Naive thymus-derived CD4-positive, alpha-beta T cell (primary cell): ENCODE measurements around the gene AFDN. TPM values are rescaled to one million over a fixed set of nuclear protein-coding genes. Genes with fewer than 3 reads are reported as not detected.

Experiments used
- ATAC-seq: fragments of 150-1000 bp; cut with Tn5 transposase; 2 replicates; pipeline ENCODE4 v1.10.0; 2021; ENCODE audit warnings: mild to moderate bottlenecking, moderate library complexity
- CTCF ChIA-PET: fragments of 350-600 bp; sonication (Branson Sonifier 250); formaldehyde crosslinking; loops from one replicate; lab custom pipeline; 2021; ENCODE audit warnings: antibody characterized with exemption; lab: Charles Lee
- POLR2A ChIA-PET: fragments of 350-600 bp; sonication (Branson Sonifier 250); formaldehyde crosslinking; loops from one replicate; lab custom pipeline; 2021; ENCODE audit warnings: antibody characterized with exemption, inconsistent platforms; lab: Charles Lee
- DNase-seq, 9 donors: peaks; one replicate each; pipeline versions ENCODE4 v3.0.0 to v3.0.0-alpha.2; 2020 to 2022; ENCODE audit warnings: mixed read lengths in 1 of 9
- H3K27ac ChIP-seq: one replicate; pipeline ENCODE4 v1.7.0; 2013; ENCODE audit warnings: mild to moderate bottlenecking, low read depth, low read length, moderate library complexity
- H3K27me3 ChIP-seq, 2 donors: one replicate each; pipeline ENCODE4 v1.7.0; 2013; ENCODE audit warnings: low read length in 2 of 2, mild to moderate bottlenecking in 2 of 2, moderate library complexity in 2 of 2; ENCODE audit not compliant: control insufficient read depth in 2 of 2, insufficient read depth in 2 of 2
- H3K36me3 ChIP-seq, 3 experiments: 1 replicate in 2 of 3; 2 replicates in 1 of 3; pipeline ENCODE4 v1.7.0; 2013; ENCODE audit warnings: low read length in 3 of 3, mild to moderate bottlenecking in 3 of 3, moderate library complexity in 1 of 3; ENCODE audit not compliant: insufficient read depth in 3 of 3, control insufficient read depth in 2 of 3
- H3K4me1 ChIP-seq, 2 donors: one replicate each; pipeline ENCODE4 v1.7.0; 2013; ENCODE audit warnings: low read length in 2 of 2, mild to moderate bottlenecking in 2 of 2, moderate library complexity in 1 of 2; ENCODE audit not compliant: control insufficient read depth in 2 of 2, insufficient read depth in 2 of 2
- H3K4me3 ChIP-seq: 2 replicates; pipeline ENCODE4 v1.7.0; 2013; ENCODE audit warnings: mild to moderate bottlenecking, low read length
- H3K9me3 ChIP-seq, 3 experiments: 1 replicate in 2 of 3; 2 replicates in 1 of 3; pipeline ENCODE4 v1.7.0; 2013; ENCODE audit warnings: low read length in 3 of 3; ENCODE audit not compliant: control insufficient read depth in 2 of 3
- H3K27ac Mint-ChIP-seq, 9 donors: one replicate each; pipeline ENCODE4 v1.8.0; 2020 to 2022; ENCODE audit warnings: mixed read lengths in 9 of 9, mild to moderate bottlenecking in 8 of 9, moderate library complexity in 5 of 9, inconsistent platforms in 2 of 9
- H3K27me3 Mint-ChIP-seq, 5 donors: one replicate each; pipeline ENCODE4 v1.8.0; 2021 to 2022; ENCODE audit warnings: mixed read lengths in 5 of 5, mild to moderate bottlenecking in 1 of 5
- H3K36me3 Mint-ChIP-seq, 5 donors: one replicate each; pipeline ENCODE4 v1.8.0; 2020 to 2022; ENCODE audit warnings: mixed read lengths in 5 of 5, mild to moderate bottlenecking in 3 of 5, inconsistent platforms in 1 of 5
- H3K4me1 Mint-ChIP-seq, 7 donors: one replicate each; pipeline ENCODE4 v1.8.0; 2020 to 2022; ENCODE audit warnings: mixed read lengths in 7 of 7, mild to moderate bottlenecking in 3 of 7, inconsistent platforms in 1 of 7
- H3K4me3 Mint-ChIP-seq, 10 donors: one replicate each; pipeline ENCODE4 v1.8.0; 2020 to 2022; ENCODE audit warnings: mild to moderate bottlenecking in 10 of 10, mixed read lengths in 10 of 10, moderate library complexity in 6 of 10, inconsistent platforms in 2 of 10
- H3K9me3 Mint-ChIP-seq, 11 donors: one replicate each; pipeline ENCODE4 v1.8.0; 2020 to 2022; ENCODE audit warnings: mixed read lengths in 11 of 11, mild to moderate bottlenecking in 4 of 11, inconsistent platforms in 1 of 11, moderate library complexity in 1 of 11
- intact Hi-C, 2 donors: fragments of 100-400 bp; cut with micrococcal nuclease; formaldehyde crosslinking; loops; one replicate each; pipeline ENCODE4 v1.15.1; 2023
- polyA plus RNA-seq, 2 donors: library from polyadenylated mRNA; unstranded; fragments of 300-500 nt; fragmentation: Illumina TruSeq; gene quantifications; one replicate each; pipeline ENCODE4 v1.2.3, GENCODE V29; 2021
- total RNA-seq, 6 experiments: library from RNA in 5 of 6; stranded (reverse) in 5 of 6; gene quantifications; 1 replicate in 5 of 6; 2 replicates in 1 of 6; pipeline ENCODE4 v1.2.3 and lab custom pipeline; 2021 to 2026

The AFDN gene
- total and polyA plus RNA-seq, 7 experiments from 2014 or later: 0.08 to 55.1 (median 3.6) TPM

DNA sequence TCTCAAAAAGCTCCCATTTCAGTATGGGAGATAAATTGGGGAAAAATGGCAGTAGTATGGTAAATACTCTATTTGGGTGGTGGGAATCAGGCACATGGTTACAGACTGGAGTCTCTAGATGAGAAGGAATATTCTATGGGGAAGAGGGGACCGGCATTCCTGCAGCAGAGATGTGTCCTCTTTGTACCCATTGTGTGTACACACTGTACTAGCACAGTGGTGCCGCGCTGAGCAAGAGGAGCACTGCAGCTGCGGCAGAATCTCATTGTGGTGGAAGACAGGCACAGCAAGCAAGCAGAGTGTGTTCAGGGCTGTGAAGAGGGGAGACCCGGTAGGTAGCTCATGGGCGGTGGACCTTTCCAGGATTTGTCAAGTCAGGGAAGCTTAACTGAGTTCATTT, 13.0 kb downstream of the AFDN start:
- Histone ChIP-seq H3K36me3 (no peaks in the 10 kb centered on the region), H3K27ac (no peak overlapping the region), H3K27me3 (no peaks in the 10 kb centered on the region), H3K4me1 (no peaks in the 10 kb centered on the region), H3K9me3 (no peaks in the 10 kb centered on the region), H3K4me3 (no peak overlapping the region)
- Mint-ChIP-seq H3K27ac (no peak overlapping the region), H3K9me3 (no peaks in the 10 kb centered on the region), H3K4me3 (no peak overlapping the region), H3K36me3 (peaks cover 0 to 2% (median 0%) of the 10 kb centered on the region in 5 donors), H3K27me3 (peaks cover 7 to 28% (median 21%) of the 10 kb centered on the region in 5 donors), H3K4me1 (peaks cover 0 to 4% (median 0%) of the 10 kb centered on the region in 7 donors)
- CTCF ChIA-PET: no interaction called here
- ATAC-seq (no peak), DNase-seq (no peak)
- POLR2A ChIA-PET: no interaction called here
- intact Hi-C loops: no loop called here

DNA sequence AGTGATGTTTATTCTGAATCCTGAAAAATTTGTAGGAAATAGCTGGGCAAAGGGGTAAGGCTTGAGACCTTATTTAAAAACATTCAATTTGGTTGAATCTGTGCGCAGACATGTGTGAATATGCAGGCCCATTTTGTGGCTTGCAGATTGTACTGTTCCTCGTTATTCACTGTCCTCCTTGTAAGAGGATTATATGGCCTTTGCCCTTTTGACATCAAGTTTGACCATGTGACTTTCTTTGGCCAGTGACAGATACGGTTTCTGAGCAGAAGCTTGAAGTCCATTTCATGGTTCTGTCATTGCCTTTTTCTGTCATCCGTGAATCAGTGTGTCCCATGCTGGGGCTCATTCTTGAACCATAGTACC, 13.4 kb downstream of the AFDN start:
- no peaks in the 10 kb centered on the region for H3K36me3 ChIP-seq
- no peak overlapping the region for H3K4me3 ChIP-seq
- no peaks in the 10 kb centered on the region for H3K9me3 ChIP-seq
- no peaks in the 10 kb centered on the region for H3K4me1 ChIP-seq
- Mint-ChIP-seq H3K9me3 (no peaks in the 10 kb centered on the region), H3K27ac (no peak overlapping the region), H3K36me3 (no peaks in the 10 kb centered on the region), H3K4me1 (peaks cover 0 to 2% (median 0%) of the 10 kb centered on the region in 7 donors), H3K27me3 (peaks cover 4 to 24% (median 17%) of the 10 kb centered on the region in 5 donors), H3K4me3 (no peak overlapping the region)
- ChIA-PET POLR2A (no interaction called here), CTCF (no interaction called here)
- no peak for DNase-seq
- H3K27me3 ChIP-seq: no peaks in the 10 kb centered on the region
- intact Hi-C loops: no loop called here
- no peak for ATAC-seq
- no peak overlapping the region for H3K27ac ChIP-seq

DNA sequence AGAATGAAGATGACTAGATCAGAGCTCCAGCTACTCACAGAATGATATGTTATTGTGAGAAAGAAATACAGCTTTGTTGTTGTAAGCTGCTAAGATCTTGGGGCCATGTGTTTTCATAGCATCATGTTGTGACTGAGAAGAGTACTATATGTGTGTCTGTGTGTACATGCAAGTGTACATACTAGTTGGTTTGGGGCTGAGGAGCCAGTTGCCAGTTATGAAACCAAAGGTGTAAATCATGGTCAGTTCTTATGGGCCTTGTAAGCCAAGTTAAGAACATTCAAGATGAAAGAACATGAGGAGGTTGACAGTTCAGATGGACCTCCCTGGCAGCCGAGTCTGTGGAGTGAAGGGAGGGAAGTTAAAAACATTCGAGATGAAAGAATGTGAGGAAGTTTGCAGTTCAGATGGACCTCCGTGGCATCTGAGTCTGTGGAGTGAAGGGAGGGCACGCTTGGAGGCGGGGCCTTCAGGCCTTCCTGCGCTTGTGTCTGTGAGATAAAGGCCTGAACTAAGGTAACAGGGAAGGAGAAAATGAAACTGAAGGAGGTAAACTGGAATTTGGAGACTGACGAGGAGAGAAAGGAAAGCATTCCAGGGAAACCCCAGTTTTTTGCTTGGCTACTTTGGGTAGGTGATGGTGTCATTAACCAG, 13.9 kb downstream of the AFDN start:
- H3K27ac Mint-ChIP-seq: no peak overlapping the region
- H3K4me1 Mint-ChIP-seq: peaks cover 0 to 2% (median 0%) of the 10 kb centered on the region in 7 donors
- Histone ChIP-seq H3K9me3 (no peaks in the 10 kb centered on the region), H3K27me3 (no peaks in the 10 kb centered on the region), H3K4me1 (no peaks in the 10 kb centered on the region), H3K4me3 (no peak overlapping the region), H3K36me3 (no peaks in the 10 kb centered on the region), H3K27ac (no peak overlapping the region)
- intact Hi-C loops: no loop called here
- no peak for ATAC-seq
- no peak overlapping the region for H3K4me3 Mint-ChIP-seq
- POLR2A ChIA-PET: no interaction called here
- CTCF ChIA-PET: no interaction called here
- H3K27me3 Mint-ChIP-seq: peaks cover 4 to 23% (median 21%) of the 10 kb centered on the region in 5 donors
- no peaks in the 10 kb centered on the region for H3K9me3 Mint-ChIP-seq
- DNase-seq: no peak
- H3K36me3 Mint-ChIP-seq: no peaks in the 10 kb centered on the region

DNA sequence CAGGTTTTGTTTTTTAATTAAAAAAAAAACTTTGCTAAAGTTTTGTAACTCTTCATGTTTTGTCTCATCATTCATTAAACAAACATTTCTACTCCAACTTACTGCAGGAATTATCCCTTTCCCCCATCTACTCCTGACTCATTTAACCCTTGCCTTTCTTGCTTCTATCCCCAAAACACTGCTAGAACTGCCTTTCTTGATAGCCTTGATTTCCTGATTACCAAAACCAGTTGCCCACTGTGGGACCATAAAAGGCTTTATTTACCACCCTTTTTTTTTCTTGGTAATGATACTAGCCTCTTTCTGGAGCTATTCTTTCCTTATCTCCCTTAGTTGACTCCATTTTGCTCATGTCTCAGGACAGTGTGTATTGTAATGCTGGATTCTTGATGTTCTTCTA, 15.3 kb downstream of the AFDN start:
- no peaks in the 10 kb centered on the region for H3K9me3 Mint-ChIP-seq
- H3K27me3 Mint-ChIP-seq: peaks cover 5 to 22% (median 18%) of the 10 kb centered on the region in 5 donors
- Histone ChIP-seq H3K4me3 (no peak overlapping the region), H3K4me1 (no peaks in the 10 kb centered on the region), H3K27me3 (no peaks in the 10 kb centered on the region), H3K36me3 (no peaks in the 10 kb centered on the region), H3K27ac (no peak overlapping the region), H3K9me3 (no peaks in the 10 kb centered on the region)
- DNase-seq (no peak), ATAC-seq (no peak)
- intact Hi-C loops: no loop called here
- H3K36me3 Mint-ChIP-seq: no peaks in the 10 kb centered on the region
- H3K4me1 Mint-ChIP-seq: peaks cover 0 to 2% (median 0%) of the 10 kb centered on the region in 7 donors
- H3K27ac Mint-ChIP-seq: no peak overlapping the region
- ChIA-PET CTCF (no interaction called here), POLR2A (no interaction called here)
- H3K4me3 Mint-ChIP-seq: no peak overlapping the region

DNA sequence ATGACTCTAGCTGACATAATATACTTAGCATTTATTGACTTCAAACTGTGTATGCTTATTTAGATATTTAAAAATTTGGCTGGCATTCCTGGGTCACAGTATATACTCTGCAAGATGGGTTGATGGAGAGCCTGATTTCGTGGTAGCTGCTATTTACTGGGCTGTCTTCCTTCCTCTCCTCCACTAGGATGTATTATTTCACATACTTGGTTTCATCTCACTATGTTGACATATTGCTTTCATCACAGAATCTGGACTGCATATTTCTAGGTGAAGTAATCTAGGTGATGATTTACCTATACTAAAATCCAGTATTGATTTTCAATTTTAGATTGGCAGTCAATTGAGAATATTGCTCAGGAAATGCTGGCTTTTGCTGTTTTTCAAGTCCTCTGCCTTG, 15.7 kb downstream of the AFDN start:
- Mint-ChIP-seq H3K36me3 (no peaks in the 10 kb centered on the region), H3K4me1 (peaks cover 0 to 2% (median 0%) of the 10 kb centered on the region in 7 donors), H3K27me3 (peaks cover 9 to 25% (median 22%) of the 10 kb centered on the region in 5 donors), H3K4me3 (no peak overlapping the region), H3K9me3 (peaks cover 0 to 2% (median 0%) of the 10 kb centered on the region in 11 donors), H3K27ac (no peak overlapping the region)
- intact Hi-C loops: no loop called here
- Histone ChIP-seq H3K4me3 (no peak overlapping the region), H3K27ac (no peak overlapping the region), H3K27me3 (no peaks in the 10 kb centered on the region), H3K36me3 (no peaks in the 10 kb centered on the region), H3K9me3 (no peaks in the 10 kb centered on the region), H3K4me1 (no peaks in the 10 kb centered on the region)
- ATAC-seq (no peak), DNase-seq (no peak)
- POLR2A ChIA-PET: no interaction called here
- CTCF ChIA-PET: no interaction called here

DNA sequence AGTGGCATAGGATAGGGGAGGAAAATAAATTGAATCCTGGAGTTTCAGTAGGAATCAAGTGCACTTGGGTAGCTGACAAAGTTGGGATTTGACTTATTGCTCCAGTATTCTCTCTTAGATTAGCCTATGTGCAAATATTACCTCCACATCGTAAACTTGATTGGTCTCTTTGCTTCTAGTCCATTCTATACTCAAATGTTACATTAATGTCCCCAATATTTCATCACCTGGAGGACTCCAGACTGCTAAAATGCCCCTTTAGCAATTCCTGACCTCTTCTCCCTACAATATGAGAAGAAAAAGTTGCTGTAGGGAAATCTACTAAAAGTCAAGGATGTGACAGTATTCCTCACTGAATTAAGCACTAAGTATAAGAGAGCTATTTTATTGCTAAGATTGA, 16.3 kb downstream of the AFDN start:
- ChIA-PET POLR2A (no interaction called here), CTCF (interaction anchor here (1.1 kb wide), 1 partner anchor 14 kb away, joined by 3 read pairs; no protein-coding TSS in a partner anchor)
- peaks cover 12 to 27% (median 24%) of the 10 kb centered on the region in 5 donors for H3K27me3 Mint-ChIP-seq
- Histone ChIP-seq H3K9me3 (no peaks in the 10 kb centered on the region), H3K27me3 (no peaks in the 10 kb centered on the region), H3K27ac (no peak overlapping the region), H3K4me1 (no peaks in the 10 kb centered on the region), H3K36me3 (no peaks in the 10 kb centered on the region), H3K4me3 (no peak overlapping the region)
- ATAC-seq (no peak), DNase-seq (no peak)
- no peak overlapping the region for H3K27ac Mint-ChIP-seq
- H3K4me3 Mint-ChIP-seq: no peak overlapping the region
- H3K9me3 Mint-ChIP-seq: peaks cover 0 to 2% (median 0%) of the 10 kb centered on the region in 11 donors
- intact Hi-C loops: no loop called here
- no peaks in the 10 kb centered on the region for H3K36me3 Mint-ChIP-seq
- peaks cover 0 to 2% (median 0%) of the 10 kb centered on the region in 7 donors for H3K4me1 Mint-ChIP-seq

DNA sequence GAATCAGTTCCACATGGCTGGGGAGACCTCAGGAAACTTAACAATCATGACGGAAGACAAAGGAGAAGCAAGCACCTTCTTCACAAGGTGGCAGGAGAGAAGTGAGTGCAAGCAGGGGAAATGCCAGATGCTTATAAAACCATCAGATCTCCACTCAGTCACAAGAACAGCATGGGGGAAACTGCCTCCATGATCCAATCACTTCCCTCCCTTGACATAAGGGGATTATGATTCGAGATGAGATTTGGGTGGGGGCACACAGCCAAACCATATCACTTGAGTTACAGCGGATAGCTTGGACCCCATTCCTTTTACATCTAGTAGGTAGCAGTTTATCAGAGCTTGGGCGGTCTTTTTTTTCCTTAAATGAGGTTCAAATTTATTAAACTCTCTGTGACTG, 19.1 kb downstream of the AFDN start:
- no peak overlapping the region for H3K4me3 ChIP-seq
- ChIA-PET POLR2A (no interaction called here), CTCF (no interaction called here)
- no peaks in the 10 kb centered on the region for H3K9me3 ChIP-seq
- H3K36me3 Mint-ChIP-seq: no peaks in the 10 kb centered on the region
- no peaks in the 10 kb centered on the region for H3K27me3 ChIP-seq
- H3K4me1 Mint-ChIP-seq: peaks cover 0 to 4% (median 0%) of the 10 kb centered on the region in 7 donors
- H3K36me3 ChIP-seq: no peaks in the 10 kb centered on the region
- H3K27ac ChIP-seq: no peak overlapping the region
- intact Hi-C loops: no loop called here
- ATAC-seq (no peak), DNase-seq (no peak)
- H3K27me3 Mint-ChIP-seq: peaks cover 17 to 42% (median 33%) of the 10 kb centered on the region in 5 donors
- H3K4me3 Mint-ChIP-seq: no peak overlapping the region
- H3K27ac Mint-ChIP-seq: no peak overlapping the region
- H3K4me1 ChIP-seq: no peaks in the 10 kb centered on the region
- H3K9me3 Mint-ChIP-seq: peaks cover 0 to 2% (median 0%) of the 10 kb centered on the region in 11 donors
